Fibroblast of skin of scalp (primary cell): ENCODE results near the gene NRSN2.
"Not testable (repeated sequence)": the region's sequence is repeated elsewhere in the genome, so short reads cannot be mapped to it uniquely, and the experiment has no call there.

Source experiments
- DNase-seq: peaks from one replicate; pipeline ENCODE4 v3.0.0-alpha.2; 2013

NRSN2 gene

GRCh38 chr20:354298-354977, 7.5 kb downstream of the NRSN2 start:
- peak; percentile 78 for DNase-seq

GRCh38 chr20:356154-356553, 9.2 kb downstream of the NRSN2 start:
- not testable (repeated sequence) for DNase-seq

GRCh38 chr20:356745-357144, 9.8 kb downstream of the NRSN2 start:
- DNase-seq = no peak

- peak; percentile 43 for DNase-seq
Observed at GRCh38 chr20:358891-359555, 12.1 kb downstream of the NRSN2 start.

- DNase-seq = peak; percentile 33
Observed at GRCh38 chr20:361561-361960, 14.7 kb downstream of the NRSN2 start.

GRCh38 chr20:362271-363254, 15.7 kb downstream of the NRSN2 start:
- peak; percentile 95 for DNase-seq

- DNase-seq = peak; percentile 47
Observed at GRCh38 chr20:363319-364078, 16.6 kb downstream of the NRSN2 start.

- no peak for DNase-seq
Observed at GRCh38 chr20:364905-365794, 18.2 kb downstream of the NRSN2 start.

- DNase-seq = no peak
Observed at GRCh38 chr20:366041-366718, 19.3 kb downstream of the NRSN2 start.

GRCh38 chr20:366719-367485, 20.0 kb downstream of the NRSN2 start:
- DNase-seq = no peak

GRCh38 chr20:367486-367887, 20.6 kb downstream of the NRSN2 start:
- DNase-seq = no peak

- DNase-seq = no peak
Observed at GRCh38 chr20:368915-369314, 22.0 kb downstream of the NRSN2 start.

- DNase-seq = peak; percentile 34
Observed at GRCh38 chr20:370151-370600, 23.3 kb downstream of the NRSN2 start.

GRCh38 chr20:370977-371754, 24.3 kb downstream of the NRSN2 start:
- no peak for DNase-seq

- DNase-seq = peak; percentile 94
Observed at GRCh38 chr20:371755-372542, 25.0 kb downstream of the NRSN2 start.

- DNase-seq = not testable (repeated sequence)
Observed at GRCh38 chr20:372543-373082, 25.7 kb downstream of the NRSN2 start.

- DNase-seq = peak; percentile 93
Observed at GRCh38 chr20:373171-373890, 26.4 kb downstream of the NRSN2 start.
